GM12878 (cell line): ENCODE measurements around the gene ANKHD1.

ENCODE experiments used
- CTCF ChIP-seq, 3 experiments: IDR thresholded peaks in 2 of 3; conservative IDR thresholded peaks in 1 of 3; 2 replicates each; pipeline ENCODE4 v1.5.1; 2011; ENCODE audit warnings: low read depth in 3 of 3, low read length in 3 of 3, mild to moderate bottlenecking in 3 of 3, control low read depth in 2 of 3, moderate library complexity in 2 of 3, inconsistent platforms in 1 of 3, mixed read lengths in 1 of 3; ENCODE audit not compliant: control insufficient read depth in 2 of 3, insufficient read depth in 1 of 3; ENCODE audit errors: extremely low read depth in 1 of 3
- KDM1A ChIP-seq: fragments of 200-600 bp; sonication (generic); IDR thresholded peaks from 2 replicates; pipeline ENCODE4 v1.6.1; 2016; ENCODE audit warnings: borderline replicate concordance
- MEF2B ChIP-seq: fragments of 450-650 bp; IDR thresholded peaks from 2 replicates; pipeline ENCODE4 v1.6.1; 2018; ENCODE audit warnings: mild to moderate bottlenecking, moderate library complexity; ENCODE audit not compliant: partially characterized antibody, poor library complexity, severe bottlenecking
- POLR2AphosphoS5 ChIP-seq: IDR thresholded peaks from 2 replicates; pipeline ENCODE4 v1.6.1; 2011; ENCODE audit warnings: mild to moderate bottlenecking, low read length, inconsistent platforms
- RCOR1 ChIP-seq: conservative IDR thresholded peaks from 2 replicates; pipeline ENCODE4 v1.6.1; 2012; ENCODE audit warnings: low read depth, low read length, improper control_type of control experiment
- TCF12 ChIP-seq: IDR thresholded peaks from 2 replicates; pipeline ENCODE4 v1.6.1; 2011; ENCODE audit warnings: low read depth, mild to moderate bottlenecking, low read length
- ZBTB40 ChIP-seq: fragments of 450-650 bp; IDR thresholded peaks from 2 replicates; pipeline ENCODE4 v1.6.1; 2016; ENCODE audit warnings: mild to moderate bottlenecking, moderate library complexity, borderline replicate concordance
- ZNF207 ChIP-seq: fragments of 450-650 bp; IDR thresholded peaks from 2 replicates; pipeline ENCODE4 v1.6.1; 2014; ENCODE audit warnings: antibody characterized with exemption, mild to moderate bottlenecking, borderline replicate concordance

GRCh38 chr5:140365941-140366340, 35.7 kb upstream of the ANKHD1 start:
- no peak for TF ChIP-seq MEF2B
- TF ChIP-seq KDM1A: no peak
- no peak for TF ChIP-seq TCF12
- no peak for TF ChIP-seq CTCF (IDR thresholded peaks at IDR 0.05 in 2 of 3, conservative IDR thresholded peaks at IDR 0.05 in 1 of 3; ENCODE audit: control insufficient read depth in 2 of 3, extremely low read depth in 1 of 3, insufficient read depth in 1 of 3, low read depth in 3 of 3, low read length in 3 of 3)
- TF ChIP-seq POLR2AphosphoS5: no peak
- TF ChIP-seq ZNF207: no peak
- TF ChIP-seq ZBTB40: no peak
- no peak for TF ChIP-seq RCOR1
